Calu3 (cell line): ENCODE measurements around the gene DCC. TPM values are rescaled to one million over a fixed set of nuclear protein-coding genes. Genes with fewer than 3 reads are reported as not detected.

Experiments used
- BruUV-seq: library from RNA; stranded (reverse); fragments of 400-500 nt; replicated peaks from 2 replicates; lab custom pipeline; 2021; lab: Mats Ljungman, UMichigan
- CTCF ChIA-PET: fragments of 300-600 bp; sonication (Branson Sonifier 250); formaldehyde crosslinking; loops from one replicate; lab custom pipeline; 2022; ENCODE audit warnings: antibody characterized with exemption; lab: Charles Lee
- DNase-seq: peaks from one replicate; pipeline ENCODE4 v3.0.0; 2022
- H3K27ac Mint-ChIP-seq: one replicate; pipeline ENCODE4 v1.8.0; 2022; ENCODE audit warnings: mixed read lengths; ENCODE audit not compliant: unreplicated experiment
- H3K27me3 Mint-ChIP-seq: one replicate; pipeline ENCODE4 v1.8.0; 2022; ENCODE audit warnings: mixed read lengths; ENCODE audit not compliant: unreplicated experiment
- H3K36me3 Mint-ChIP-seq: one replicate; pipeline ENCODE4 v1.8.0; 2022; ENCODE audit warnings: mild to moderate bottlenecking, moderate library complexity, mixed read lengths; ENCODE audit not compliant: insufficient read depth, unreplicated experiment
- H3K4me1 Mint-ChIP-seq: one replicate; pipeline ENCODE4 v1.8.0; 2022; ENCODE audit warnings: mild to moderate bottlenecking, low read depth, mixed read lengths; ENCODE audit not compliant: unreplicated experiment
- H3K4me3 Mint-ChIP-seq: one replicate; pipeline ENCODE4 v1.8.0; 2022; ENCODE audit warnings: mild to moderate bottlenecking, low read depth, moderate library complexity, mixed read lengths; ENCODE audit not compliant: unreplicated experiment
- H3K9me3 Mint-ChIP-seq: one replicate; pipeline ENCODE4 v1.8.0; 2022; ENCODE audit warnings: low read depth, mixed read lengths; ENCODE audit not compliant: unreplicated experiment
- intact Hi-C: fragments of 100-400 bp; cut with micrococcal nuclease; formaldehyde crosslinking; loops from one replicate; pipeline ENCODE4 v1.10.0; 2022; ENCODE audit not compliant: unreplicated experiment
- total RNA-seq: library from RNA; stranded (reverse); gene quantifications from 2 replicates; pipeline ENCODE4 v1.2.3, GENCODE V29; 2022
- TF ChIP-seq, protein P1 (sequence below): fragments of 200-600 bp; IDR thresholded peaks from one replicate; pipeline ENCODE4 v1.8.0; 2022; ENCODE audit warnings: antibody characterized with exemption; ENCODE audit not compliant: unreplicated experiment

The DCC gene
- total RNA-seq, 1 experiment from 2014 or later = not detected

GRCh38 chr18:52824126-52824525 lies 484.1 kb downstream of the DCC start:
- Mint-ChIP-seq H3K27me3 (no peaks in the 10 kb centered on the region), H3K4me1 (no peaks in the 10 kb centered on the region), H3K27ac (no peak overlapping the region), H3K9me3 (peaks cover 4% of the 10 kb centered on the region), H3K4me3 (no peak overlapping the region), H3K36me3 (no peaks in the 10 kb centered on the region)
- intact Hi-C loops = no loop called here
- CTCF ChIA-PET = no interaction called here
- BruUV-seq = no TSS peak
- no peak for DNase-seq
- TF ChIP-seq, protein P1, sequence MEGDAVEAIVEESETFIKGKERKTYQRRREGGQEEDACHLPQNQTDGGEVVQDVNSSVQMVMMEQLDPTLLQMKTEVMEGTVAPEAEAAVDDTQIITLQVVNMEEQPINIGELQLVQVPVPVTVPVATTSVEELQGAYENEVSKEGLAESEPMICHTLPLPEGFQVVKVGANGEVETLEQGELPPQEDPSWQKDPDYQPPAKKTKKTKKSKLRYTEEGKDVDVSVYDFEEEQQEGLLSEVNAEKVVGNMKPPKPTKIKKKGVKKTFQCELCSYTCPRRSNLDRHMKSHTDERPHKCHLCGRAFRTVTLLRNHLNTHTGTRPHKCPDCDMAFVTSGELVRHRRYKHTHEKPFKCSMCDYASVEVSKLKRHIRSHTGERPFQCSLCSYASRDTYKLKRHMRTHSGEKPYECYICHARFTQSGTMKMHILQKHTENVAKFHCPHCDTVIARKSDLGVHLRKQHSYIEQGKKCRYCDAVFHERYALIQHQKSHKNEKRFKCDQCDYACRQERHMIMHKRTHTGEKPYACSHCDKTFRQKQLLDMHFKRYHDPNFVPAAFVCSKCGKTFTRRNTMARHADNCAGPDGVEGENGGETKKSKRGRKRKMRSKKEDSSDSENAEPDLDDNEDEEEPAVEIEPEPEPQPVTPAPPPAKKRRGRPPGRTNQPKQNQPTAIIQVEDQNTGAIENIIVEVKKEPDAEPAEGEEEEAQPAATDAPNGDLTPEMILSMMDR = no peak

- no peaks in the 10 kb centered on the region for H3K36me3 Mint-ChIP-seq
- no peaks in the 10 kb centered on the region for H3K27me3 Mint-ChIP-seq
- no peak overlapping the region for H3K27ac Mint-ChIP-seq
- CTCF ChIA-PET = no interaction called here
- TF ChIP-seq, protein P1 = no peak
- no peak for DNase-seq
- no peak overlapping the region for H3K4me3 Mint-ChIP-seq
- H3K4me1 Mint-ChIP-seq = no peaks in the 10 kb centered on the region
- BruUV-seq = no TSS peak
- intact Hi-C loops = no loop called here
- H3K9me3 Mint-ChIP-seq = peaks cover 7% of the 10 kb centered on the region
Measured at GRCh38 chr18:52826994-52827393, 487.0 kb downstream of the DCC start.

- TF ChIP-seq, protein P1 = no peak
- H3K4me1 Mint-ChIP-seq = no peaks in the 10 kb centered on the region
- no peaks in the 10 kb centered on the region for H3K27me3 Mint-ChIP-seq
Measured at GRCh38 chr18:52829320-52829719, 489.3 kb downstream of the DCC start.

GRCh38 chr18:52829876-52830405 lies 489.9 kb downstream of the DCC start:
- Mint-ChIP-seq H3K27ac (no peak overlapping the region), H3K4me3 (no peak overlapping the region), H3K4me1 (no peaks in the 10 kb centered on the region), H3K27me3 (no peaks in the 10 kb centered on the region), H3K36me3 (no peaks in the 10 kb centered on the region), H3K9me3 (peaks cover 7% of the 10 kb centered on the region)
- intact Hi-C loops = no loop called here
- DNase-seq = no peak
- CTCF ChIA-PET = no interaction called here
- TF ChIP-seq, protein P1 = no peak
- no TSS peak for BruUV-seq

More at GRCh38 chr18:52829320-52829719, 489.3 kb downstream of the DCC start:
- no TSS peak for BruUV-seq
- no peak for DNase-seq
- CTCF ChIA-PET = no interaction called here
- intact Hi-C loops = no loop called here
- no peak overlapping the region for H3K4me3 Mint-ChIP-seq
- H3K9me3 Mint-ChIP-seq = peaks cover 7% of the 10 kb centered on the region
- no peak overlapping the region for H3K27ac Mint-ChIP-seq
- no peaks in the 10 kb centered on the region for H3K36me3 Mint-ChIP-seq
